Right lobe of liver (tissue), 4 donors: ENCODE results near the gene CUX1.

Experiments used
- POLR2A ChIP-seq: fragments of 450-650 bp; IDR thresholded peaks from one replicate; pipeline ENCODE4 v1.6.1; 2017; ENCODE audit warnings: antibody characterized with exemption, mild to moderate bottlenecking
- TF ChIP-seq, protein P1 (sequence below), 4 donors: fragments of 200-600 bp in 3 of 4; fragments of 450-650 bp in 1 of 4; IDR thresholded peaks; one replicate each; pipeline versions ENCODE4 v1.5.1 to v1.8.0; 2016 to 2022; ENCODE audit warnings: antibody characterized with exemption in 4 of 4, mild to moderate bottlenecking in 2 of 4
- donor health status: DM: no; HTN: no; CAD: no.
- donor health status: DM: no; HTN: no; CAD: no.
- donor health status: DM: no; HTN: yes; CAD: no.

DNA sequence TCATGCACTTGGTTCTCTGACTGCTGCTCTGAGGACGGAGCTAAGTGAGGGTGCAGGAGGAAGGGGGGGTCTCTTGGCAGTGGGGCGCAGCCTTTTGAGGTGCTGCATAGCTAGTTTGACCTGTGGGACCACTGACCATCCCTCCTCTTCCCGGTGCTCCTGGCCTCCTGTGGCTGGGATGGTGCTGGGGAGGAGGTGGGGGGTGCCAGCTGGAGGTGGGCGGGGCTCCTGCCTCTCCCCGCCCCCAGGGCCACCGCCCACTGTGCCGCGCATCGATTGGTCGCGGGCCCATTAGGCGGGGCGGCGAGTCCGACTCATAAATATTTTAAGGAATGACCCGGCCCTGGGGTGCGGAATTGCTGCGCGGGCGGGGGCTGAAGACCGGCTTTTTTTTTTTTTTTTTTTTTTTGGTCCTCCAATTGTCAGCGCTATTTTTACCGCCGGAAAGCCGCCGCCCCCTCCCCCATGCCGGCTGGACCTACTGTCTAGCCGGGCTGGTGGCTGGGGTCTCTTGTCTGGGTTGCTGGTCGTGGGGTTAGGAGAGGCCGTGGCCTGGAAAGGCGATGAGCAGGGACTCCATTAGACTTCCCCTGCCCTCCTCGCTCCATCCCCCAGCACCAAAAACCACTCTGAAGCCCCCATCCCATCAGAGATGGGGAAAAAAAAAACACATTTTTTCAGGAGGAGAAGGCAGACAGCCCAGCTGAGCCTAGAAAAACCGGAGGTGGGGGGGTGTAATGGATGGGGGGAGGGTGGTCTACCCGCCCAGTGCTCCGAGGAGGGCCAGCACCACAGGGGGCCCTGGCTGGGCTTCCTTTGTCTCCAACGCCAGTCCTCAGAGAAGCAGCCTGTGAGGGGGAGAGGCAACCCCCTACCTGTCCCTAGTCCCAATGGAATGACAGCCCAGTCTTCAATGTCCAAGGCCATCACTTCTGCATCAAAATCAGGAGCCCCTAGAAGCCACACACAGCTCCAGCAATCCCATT is 475.7 kb downstream of the CUX1 start:
- TF ChIP-seq POLR2A, result no peak
- TF ChIP-seq, protein P1, sequence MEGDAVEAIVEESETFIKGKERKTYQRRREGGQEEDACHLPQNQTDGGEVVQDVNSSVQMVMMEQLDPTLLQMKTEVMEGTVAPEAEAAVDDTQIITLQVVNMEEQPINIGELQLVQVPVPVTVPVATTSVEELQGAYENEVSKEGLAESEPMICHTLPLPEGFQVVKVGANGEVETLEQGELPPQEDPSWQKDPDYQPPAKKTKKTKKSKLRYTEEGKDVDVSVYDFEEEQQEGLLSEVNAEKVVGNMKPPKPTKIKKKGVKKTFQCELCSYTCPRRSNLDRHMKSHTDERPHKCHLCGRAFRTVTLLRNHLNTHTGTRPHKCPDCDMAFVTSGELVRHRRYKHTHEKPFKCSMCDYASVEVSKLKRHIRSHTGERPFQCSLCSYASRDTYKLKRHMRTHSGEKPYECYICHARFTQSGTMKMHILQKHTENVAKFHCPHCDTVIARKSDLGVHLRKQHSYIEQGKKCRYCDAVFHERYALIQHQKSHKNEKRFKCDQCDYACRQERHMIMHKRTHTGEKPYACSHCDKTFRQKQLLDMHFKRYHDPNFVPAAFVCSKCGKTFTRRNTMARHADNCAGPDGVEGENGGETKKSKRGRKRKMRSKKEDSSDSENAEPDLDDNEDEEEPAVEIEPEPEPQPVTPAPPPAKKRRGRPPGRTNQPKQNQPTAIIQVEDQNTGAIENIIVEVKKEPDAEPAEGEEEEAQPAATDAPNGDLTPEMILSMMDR (IDR thresholded peaks at IDR 0.05), result no peak
